HG02840 (cell line): Measurements from ENCODE around the gene ITPRIPL1.
"Not testable (repeated sequence)": the region's sequence is repeated elsewhere in the genome, so short reads cannot be mapped to it uniquely, and the experiment has no call there.

Experiments
- ATAC-seq: cut with Tn5 transposase; IDR thresholded peaks from one replicate; pipeline ENCODE4 v1.9.1; 2021; ENCODE audit warnings: mild to moderate bottlenecking, moderate library complexity, moderate number of reproducible peaks; ENCODE audit not compliant: unreplicated experiment, low FRiP score

ITPRIPL1 gene

GRCh38 chr2:96325041-96325883 is at the start of gene ITPRIPL1:
TSS of gene ITPRIPL1 (plus strand) at chr2:96325317. CDS start at chr2:96325840, 523 bp downstream.
- no peak for ATAC-seq

GRCh38 chr2:96276787-96277499 is 48.2 kb upstream of the ITPRIPL1 start:
- ATAC-seq, result no peak

- no peak for ATAC-seq
These were observed 37.8 kb upstream of the ITPRIPL1 start for GRCh38 chr2:96287273-96287856.

GRCh38 chr2:96291751-96292150 is 33.4 kb upstream of the ITPRIPL1 start:
- no peak for ATAC-seq

GRCh38 chr2:96294271-96294670 is 30.8 kb upstream of the ITPRIPL1 start:
- not testable (repeated sequence) for ATAC-seq

- ATAC-seq, result no peak
These were observed 28.2 kb upstream of the ITPRIPL1 start for GRCh38 chr2:96296925-96297324.

- ATAC-seq, result no peak
These were observed 23.3 kb upstream of the ITPRIPL1 start for GRCh38 chr2:96301865-96302264.

GRCh38 chr2:96304606-96305005 is 20.5 kb upstream of the ITPRIPL1 start:
- no peak for ATAC-seq

GRCh38 chr2:96305091-96305978 is 19.8 kb upstream of the ITPRIPL1 start, which contains the start of gene SNRNP200:
TSS of gene SNRNP200 (minus strand) at chr2:96305546. CDS start at chr2:96305437, 109 bp downstream.
- peak; percentile 93 for ATAC-seq

- ATAC-seq, result no peak
These were observed 19.2 kb upstream of the ITPRIPL1 start for GRCh38 chr2:96305979-96306308.

- ATAC-seq, result no peak
These were observed 18.7 kb upstream of the ITPRIPL1 start for GRCh38 chr2:96306370-96306769.

GRCh38 chr2:96308248-96308647 is 16.9 kb upstream of the ITPRIPL1 start:
- ATAC-seq, result no peak

- ATAC-seq, result no peak
These were observed 10.1 kb upstream of the ITPRIPL1 start for GRCh38 chr2:96315005-96315399.

GRCh38 chr2:96315400-96316071 is 9.6 kb upstream of the ITPRIPL1 start:
- ATAC-seq, result no peak

GRCh38 chr2:96316999-96317398 is 8.1 kb upstream of the ITPRIPL1 start:
- ATAC-seq, result no peak

- no peak for ATAC-seq
These were observed 7.5 kb upstream of the ITPRIPL1 start for GRCh38 chr2:96317584-96317997.

GRCh38 chr2:96318723-96319122 is 6.4 kb upstream of the ITPRIPL1 start:
- ATAC-seq, result no peak

GRCh38 chr2:96319396-96319795 is 5.7 kb upstream of the ITPRIPL1 start:
- no peak for ATAC-seq

- ATAC-seq, result no peak
These were observed 4.8 kb upstream of the ITPRIPL1 start for GRCh38 chr2:96320326-96320725.
